Breast epithelium (tissue), 3 donors: ENCODE data around the gene ZHX3.

Experiments
- POLR2A ChIP-seq: fragments of 450-650 bp; IDR thresholded peaks from one replicate; pipeline ENCODE4 v1.6.1; 2016; ENCODE audit warnings: antibody characterized with exemption, mild to moderate bottlenecking, moderate library complexity
- POLR2AphosphoS5 ChIP-seq, 3 donors: sonication (generic); formaldehyde crosslinking; IDR thresholded peaks; one replicate each; pipeline ENCODE4 v1.6.1; 2017; ENCODE audit warnings: antibody characterized with exemption in 3 of 3
- TF ChIP-seq, protein P1 (sequence below), 3 donors: fragments of 450-650 bp; IDR thresholded peaks; one replicate each; pipeline ENCODE4 v1.5.1; 2016 to 2017; ENCODE audit warnings: antibody characterized with exemption in 3 of 3, mild to moderate bottlenecking in 3 of 3, moderate library complexity in 3 of 3

DNA sequence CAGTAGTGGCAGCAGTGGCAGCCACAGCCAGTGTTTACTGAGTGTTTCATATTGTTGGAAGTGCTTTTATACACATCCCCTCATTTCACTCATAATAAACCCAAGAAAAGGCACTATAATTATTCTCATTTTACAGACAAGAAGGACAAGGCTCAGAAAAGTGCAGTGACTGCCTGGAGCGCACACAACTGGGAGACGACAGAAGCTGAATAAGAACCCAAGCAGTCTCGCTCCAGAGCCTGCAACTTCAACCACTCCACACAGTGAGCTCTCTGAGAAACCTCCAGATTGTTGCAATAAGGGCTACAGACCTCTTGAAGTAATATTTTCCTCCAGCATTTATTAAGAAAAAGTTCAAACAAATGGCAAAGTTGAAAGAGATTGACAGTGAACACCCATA lies 103.3 kb downstream of the ZHX3 start:
- TF ChIP-seq, protein P1, sequence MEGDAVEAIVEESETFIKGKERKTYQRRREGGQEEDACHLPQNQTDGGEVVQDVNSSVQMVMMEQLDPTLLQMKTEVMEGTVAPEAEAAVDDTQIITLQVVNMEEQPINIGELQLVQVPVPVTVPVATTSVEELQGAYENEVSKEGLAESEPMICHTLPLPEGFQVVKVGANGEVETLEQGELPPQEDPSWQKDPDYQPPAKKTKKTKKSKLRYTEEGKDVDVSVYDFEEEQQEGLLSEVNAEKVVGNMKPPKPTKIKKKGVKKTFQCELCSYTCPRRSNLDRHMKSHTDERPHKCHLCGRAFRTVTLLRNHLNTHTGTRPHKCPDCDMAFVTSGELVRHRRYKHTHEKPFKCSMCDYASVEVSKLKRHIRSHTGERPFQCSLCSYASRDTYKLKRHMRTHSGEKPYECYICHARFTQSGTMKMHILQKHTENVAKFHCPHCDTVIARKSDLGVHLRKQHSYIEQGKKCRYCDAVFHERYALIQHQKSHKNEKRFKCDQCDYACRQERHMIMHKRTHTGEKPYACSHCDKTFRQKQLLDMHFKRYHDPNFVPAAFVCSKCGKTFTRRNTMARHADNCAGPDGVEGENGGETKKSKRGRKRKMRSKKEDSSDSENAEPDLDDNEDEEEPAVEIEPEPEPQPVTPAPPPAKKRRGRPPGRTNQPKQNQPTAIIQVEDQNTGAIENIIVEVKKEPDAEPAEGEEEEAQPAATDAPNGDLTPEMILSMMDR (IDR thresholded peaks at IDR 0.05) = no peak
- no peak for TF ChIP-seq POLR2A
- no peak for TF ChIP-seq POLR2AphosphoS5 (IDR thresholded peaks at IDR 0.05)
